Loucy (cell line): ENCODE measurements around the gene GALNT9.

ENCODE experiments used
- H2AFZ ChIP-seq: fragments of 200-600 bp; sonication (generic); 2 replicates; pipeline ENCODE4 v1.6.0; 2016; ENCODE audit warnings: antibody characterized with exemption, mild to moderate bottlenecking, low read length, moderate library complexity
- H3F3A ChIP-seq: fragments of 200-600 bp; 2 replicates; pipeline ENCODE4 v1.6.0; 2016; ENCODE audit warnings: antibody characterized with exemption, low read depth, mild to moderate bottlenecking
- H3K27me3 ChIP-seq: fragments of 200-600 bp; sonication (generic); 2 replicates; pipeline ENCODE4 v1.6.1; 2014; ENCODE audit warnings: low read length, mild to moderate bottlenecking; ENCODE audit not compliant: insufficient read depth, poor library complexity, severe bottlenecking
- H3K36me3 ChIP-seq: fragments of 200-600 bp; sonication (generic); 2 replicates; pipeline ENCODE4 v1.6.1; 2016; ENCODE audit warnings: low read length; ENCODE audit not compliant: insufficient read depth
- H3K4me1 ChIP-seq: fragments of 200-600 bp; sonication (generic); 2 replicates; pipeline ENCODE4 v1.5.1; 2014; ENCODE audit warnings: low read length, mild to moderate bottlenecking; ENCODE audit not compliant: insufficient read depth, poor library complexity, severe bottlenecking
- H3K4me2 ChIP-seq: fragments of 200-600 bp; sonication (generic); 2 replicates; pipeline ENCODE4 v1.6.0; 2014; ENCODE audit warnings: antibody characterized with exemption, low read length, low read depth, mild to moderate bottlenecking; ENCODE audit not compliant: poor library complexity, severe bottlenecking
- H3K4me3 ChIP-seq: fragments of 200-600 bp; sonication (generic); 2 replicates; pipeline ENCODE4 v1.5.1; 2014; ENCODE audit warnings: low read length, mild to moderate bottlenecking, mixed read lengths; ENCODE audit not compliant: poor library complexity, severe bottlenecking
- H3K79me2 ChIP-seq: fragments of 200-600 bp; sonication (generic); 2 replicates; pipeline ENCODE4 v1.6.1; 2014; ENCODE audit warnings: low read length; ENCODE audit not compliant: insufficient read depth
- H3K9ac ChIP-seq: fragments of 200-600 bp; sonication (generic); 2 replicates; pipeline ENCODE4 v1.6.0; 2014; ENCODE audit warnings: mild to moderate bottlenecking, low read depth, low read length, moderate library complexity; ENCODE audit not compliant: poor library complexity, severe bottlenecking
- H3K9me2 ChIP-seq: fragments of 200-600 bp; sonication (generic); replicated peaks from 2 replicates; pipeline ENCODE4 v1.6.1; 2016; ENCODE audit warnings: low read depth, low read length, mixed read lengths
- H3K9me3 ChIP-seq: fragments of 200-600 bp; sonication (generic); 2 replicates; pipeline ENCODE4 v1.6.1; 2014; ENCODE audit warnings: mild to moderate bottlenecking, antibody characterized with exemption, low read length, low read depth; ENCODE audit not compliant: insufficient read depth
- H4K20me1 ChIP-seq: fragments of 200-600 bp; sonication (generic); 2 replicates; pipeline ENCODE4 v1.6.0; 2014; ENCODE audit warnings: antibody characterized with exemption, low read length, mild to moderate bottlenecking; ENCODE audit not compliant: insufficient read depth, poor library complexity, severe bottlenecking
- CTCF ChIP-seq: fragments of 200-600 bp; sonication (generic); conservative IDR thresholded peaks from 2 replicates; pipeline ENCODE4 v1.5.1; 2014; ENCODE audit warnings: mild to moderate bottlenecking, antibody characterized with exemption, low read length
- EZH2phosphoT487 ChIP-seq: fragments of 200-600 bp; IDR thresholded peaks from 2 replicates; pipeline ENCODE4 v1.6.1; 2018; ENCODE audit warnings: antibody characterized with exemption, mild to moderate bottlenecking, moderate library complexity, borderline replicate concordance

The GALNT9 gene

GRCh38 chr12:132171968-132172521 lies 157.3 kb downstream of the GALNT9 start:
- Histone ChIP-seq H3K36me3 (no peaks in the 10 kb centered on the region), H3K27me3 (no peaks in the 10 kb centered on the region), H3K4me3 (no peak overlapping the region), H4K20me1 (no peaks in the 10 kb centered on the region), H3K4me2 (no peak overlapping the region), H2AFZ (no peak overlapping the region), H3K9me2 (no peaks in the 10 kb centered on the region), H3K79me2 (no peaks in the 10 kb centered on the region), H3K4me1 (peaks cover 24% of the 10 kb centered on the region), H3K9me3 (no peaks in the 10 kb centered on the region), H3K9ac (no peak overlapping the region), H3F3A (peaks cover 3% of the 10 kb centered on the region; the same call in 1 of the 2 replicates)
- no peak for TF ChIP-seq EZH2phosphoT487

- no peaks in the 10 kb centered on the region for H3K9me2 ChIP-seq
- H4K20me1 ChIP-seq = no peaks in the 10 kb centered on the region
- peaks cover 3% of the 10 kb centered on the region; the same call in 1 of the 2 replicates for H3F3A ChIP-seq
- peaks cover 24% of the 10 kb centered on the region for H3K4me1 ChIP-seq
- no peak for TF ChIP-seq CTCF
- TF ChIP-seq EZH2phosphoT487 = no peak
- H3K79me2 ChIP-seq = no peaks in the 10 kb centered on the region
- H3K36me3 ChIP-seq = no peaks in the 10 kb centered on the region
- H3K9ac ChIP-seq = no peak overlapping the region
- no peak overlapping the region for H2AFZ ChIP-seq
- no peaks in the 10 kb centered on the region for H3K9me3 ChIP-seq
- no peaks in the 10 kb centered on the region for H3K27me3 ChIP-seq
- no peak overlapping the region for H3K4me2 ChIP-seq
- no peak overlapping the region for H3K4me3 ChIP-seq
Measured at GRCh38 chr12:132171293-132171967, 158.0 kb downstream of the GALNT9 start.

DNA sequence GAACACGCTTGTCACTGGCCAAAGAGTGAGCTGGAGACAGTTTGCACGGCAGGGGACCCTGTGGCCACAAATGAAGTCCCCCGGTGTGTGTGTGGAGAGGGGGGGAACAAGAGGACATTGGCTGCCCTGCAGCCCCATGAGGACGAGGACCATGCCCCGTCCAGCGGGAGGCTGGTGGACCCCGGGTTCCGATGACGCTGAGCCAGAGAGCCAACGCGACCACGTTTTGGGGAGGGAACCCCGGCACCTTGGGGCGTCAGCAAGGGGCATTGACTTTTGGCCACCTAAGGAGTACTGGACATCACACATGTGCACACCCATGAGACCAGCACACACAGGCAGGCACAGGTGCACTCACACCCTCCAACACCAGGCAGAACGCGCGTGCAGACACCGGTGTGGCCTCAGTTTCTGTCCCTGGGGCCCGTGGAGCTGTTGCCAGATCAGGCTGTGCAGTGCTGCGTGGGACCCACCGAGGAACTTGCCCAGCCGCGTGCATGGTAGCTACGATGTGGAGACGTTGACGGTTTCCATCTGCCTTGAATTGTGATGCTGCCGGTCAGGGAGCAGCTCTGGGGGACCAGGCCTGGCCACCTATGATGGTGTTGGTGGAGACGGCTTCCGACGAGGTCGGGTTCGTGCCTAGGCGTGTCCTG lies 158.6 kb downstream of the GALNT9 start:
- Histone ChIP-seq H4K20me1 (no peaks in the 10 kb centered on the region), H3K36me3 (no peaks in the 10 kb centered on the region), H3K27me3 (no peaks in the 10 kb centered on the region), H2AFZ (no peak overlapping the region), H3F3A (peaks cover 3% of the 10 kb centered on the region; the same call in 1 of the 2 replicates), H3K79me2 (no peaks in the 10 kb centered on the region), H3K9ac (no peak overlapping the region), H3K9me2 (no peaks in the 10 kb centered on the region), H3K4me1 (peaks cover 24% of the 10 kb centered on the region), H3K9me3 (no peaks in the 10 kb centered on the region), H3K4me2 (no peak overlapping the region), H3K4me3 (no peak overlapping the region)
- TF ChIP-seq EZH2phosphoT487 (no peak), CTCF (no peak)
